ENCODE measurements around the gene TEX29. TPM values are rescaled to one million over a fixed set of nuclear protein-coding genes. Genes with fewer than 3 reads are reported as not detected.

Gene TEX29
- total and polyA plus RNA-seq, 9 of the 15 experiments (the other 6 are each of a cell fraction or from before 2014, with no cell fraction given): 0.11 TPM; not detected in 7

GRCh38 chr13:111317042-111317550 lies 3.3 kb upstream of the TEX29 start:
- BruUV-seq (replicated peaks): no TSS peak
- no peaks in the 10 kb centered on the region for H3K9me3 ChIP-seq (replicated peaks; ENCODE audit: control insufficient read depth, insufficient read depth, low read depth, low read length)
- H2AFZ ChIP-seq (ENCODE audit: low read depth, low read length): no peak overlapping the region
- POLR2A ChIA-PET: no interaction called here
- no peak for ATAC-seq
- CTCF ChIA-PET (ENCODE audit: low intra/inter-chr PET ratio): no interaction called here
- peaks cover 0 to 35% of the 10 kb centered on the region in 2 experiments; a peak in 4 of 5 replicates for H3K27me3 ChIP-seq (ENCODE audit: control insufficient read depth in 2 of 2, insufficient read depth in 2 of 2, low read length in 2 of 2)
- intact Hi-C loops (cut with micrococcal nuclease) (no loop called here), in situ Hi-C loops (cut with MboI) (no loop called here)
- H3K4me3 ChIP-seq: no peak overlapping the region
- FAIRE-seq: no peak
- H3K36me3 ChIP-seq (ENCODE audit: control insufficient read depth, insufficient read depth, low read length): no peaks in the 10 kb centered on the region
- H3K4me2 ChIP-seq (ENCODE audit: insufficient read depth, low read length): no peak overlapping the region
- peaks cover 0 to 6% of the 10 kb centered on the region in 2 experiments; a peak in 2 of 5 replicates for H3K4me1 ChIP-seq (replicated peaks in 1 of 2; ENCODE audit: control insufficient read depth in 2 of 2, insufficient read depth in 2 of 2, low read length in 2 of 2)
- 28% methylated on average over 13 of the region's 14 CpGs for WGBS (ENCODE audit: insufficient coverage, low coverage, missing lambda C conversion rate)
- no peak overlapping the region for H3K27ac ChIP-seq (ENCODE audit: extremely low read depth, low read depth, low read length)
- DNase-seq (ENCODE audit: extremely low read depth in 1 of 4, low spot score in 3 of 4): no peak
- no peak overlapping the region for H3K9ac ChIP-seq (ENCODE audit: insufficient read depth in 1 of 2, low read depth in 2 of 2, low read length in 2 of 2)
- H4K20me1 ChIP-seq (replicated peaks; ENCODE audit: control insufficient read depth, insufficient read depth, low read length): no peaks in the 10 kb centered on the region
- no peaks in the 10 kb centered on the region for H3K79me2 ChIP-seq (ENCODE audit: control insufficient read depth, insufficient read depth, low read length)
- no peaks in the 10 kb centered on the region for H3K9me1 ChIP-seq (ENCODE audit: control insufficient read depth, insufficient read depth, low read length)
- TF ChIP-seq HMGN3 (IDR thresholded peaks at IDR 0.05; ENCODE audit: borderline replicate concordance, extremely low read depth, insufficient read length, low read depth, low read length): no peak
- TF ChIP-seq TEAD4 (IDR thresholded peaks at IDR 0.05; ENCODE audit: low read length): no peak
- no peak for TF ChIP-seq TEAD4 (CRISPR knock-in tag; IDR thresholded peaks at IDR 0.05; ENCODE audit: borderline replicate concordance)
- no peak for TF ChIP-seq ZNF584 (CRISPR knock-in tag; IDR thresholded peaks at IDR 0.05; ENCODE audit: low read depth)
- no peak for TF ChIP-seq HDAC8 (tag; IDR thresholded peaks at IDR 0.05)
- TF ChIP-seq POLR2H (tag; IDR thresholded peaks at IDR 0.05; ENCODE audit: low read depth): no peak
- no peak for TF ChIP-seq SRSF3 (IDR thresholded peaks at IDR 0.05; ENCODE audit: insufficient read depth, low read length)
- TF ChIP-seq ZBTB49 (CRISPR knock-in tag; IDR thresholded peaks at IDR 0.05; ENCODE audit: borderline replicate concordance): no peak
- TF ChIP-seq E2F8 (IDR thresholded peaks at IDR 0.05; ENCODE audit: low read depth, partially characterized antibody): no peak
- TF ChIP-seq NEUROD1 (IDR thresholded peaks at IDR 0.05; ENCODE audit: borderline replicate concordance, low read depth, low read length, partially characterized antibody): no peak
- TF ChIP-seq TFE3 (CRISPR knock-in tag; IDR thresholded peaks at IDR 0.05): no peak
- TF ChIP-seq EP400 (IDR thresholded peaks at IDR 0.05): no peak
- no peak for TF ChIP-seq ZBTB1 (CRISPR knock-in tag; IDR thresholded peaks at IDR 0.05; ENCODE audit: borderline replicate concordance, low read depth)

All from K562 (cell line).